Measurements from ENCODE around the gene SYTL3. TPM values are rescaled to one million over a fixed set of nuclear protein-coding genes. Genes with fewer than 3 reads are reported as not detected.
"Not testable (repeated sequence)": the region's sequence is repeated elsewhere in the genome, so short reads cannot be mapped to it uniquely, and the experiment has no call there.

SYTL3 gene
- total RNA-seq, 2 donors from 2014 or later, result 267 to 353 TPM

DNA sequence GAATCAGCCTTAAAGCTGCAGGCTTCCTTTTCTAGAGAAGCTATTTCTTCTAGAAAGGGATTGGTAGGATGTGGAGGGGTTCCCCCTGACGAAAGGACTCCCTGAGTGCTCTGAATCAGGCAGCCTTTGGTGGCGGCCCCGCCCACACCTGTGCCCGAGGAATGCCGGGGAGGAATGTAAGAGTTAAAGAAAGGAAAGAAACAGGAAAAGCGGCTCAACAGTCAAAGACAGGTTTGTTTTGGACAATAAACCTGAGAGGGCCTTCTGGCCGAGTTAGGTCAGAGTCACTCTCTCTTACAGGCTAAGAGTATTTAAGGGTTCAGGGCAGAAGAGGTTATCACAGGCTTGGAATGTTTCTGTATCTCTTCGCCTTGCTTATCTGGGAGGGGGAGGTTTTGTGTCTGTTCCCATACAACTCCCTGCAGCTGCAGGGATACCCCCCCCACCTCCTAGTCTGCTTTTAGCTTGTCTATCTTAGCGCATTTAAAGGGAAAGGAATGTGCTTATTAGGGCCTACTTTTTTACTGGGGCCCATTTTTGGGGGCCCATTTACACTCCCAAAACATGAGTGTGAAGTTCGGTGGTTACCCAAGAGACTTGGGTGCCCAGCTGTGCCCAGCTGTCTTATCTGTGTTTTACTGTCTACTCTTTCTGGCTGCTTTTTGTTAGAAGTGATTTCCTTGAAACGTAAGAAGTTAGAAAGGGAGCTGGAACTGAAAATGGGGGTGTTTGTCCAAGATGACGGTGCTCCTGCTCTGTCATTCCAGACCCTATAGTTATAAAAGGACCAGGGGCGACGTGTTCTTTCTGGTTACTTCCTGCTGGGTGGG, 38.1 kb upstream of the SYTL3 start:
- H3K36me3 Mint-ChIP-seq (ENCODE audit: insufficient read depth in 2 of 2), result peaks cover 11 to 34% of the 10 kb centered on the region in 2 donors

DNA sequence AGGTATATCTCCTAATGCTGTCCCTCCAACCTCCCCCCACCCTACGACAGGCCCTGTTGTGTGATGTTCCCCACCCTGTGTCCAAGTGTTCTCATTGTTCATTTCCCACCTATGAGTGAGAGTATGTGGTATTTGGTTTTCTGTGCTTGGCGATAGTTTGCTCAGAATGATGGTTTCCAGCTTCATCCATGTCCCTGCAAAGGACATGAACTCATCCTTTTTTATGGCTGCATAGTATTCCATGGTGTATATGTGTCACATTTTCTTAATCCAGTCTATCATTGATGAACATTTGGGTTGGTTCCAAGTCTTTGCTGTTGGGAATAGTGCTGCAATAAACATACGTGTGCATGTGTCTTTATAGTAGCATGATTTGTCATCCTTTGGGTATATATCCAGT, 35.2 kb upstream of the SYTL3 start:
- not testable (repeated sequence) for H3K27ac Mint-ChIP-seq; H3K4me1 Mint-ChIP-seq (ENCODE audit: low read depth); H3K27me3 Mint-ChIP-seq (ENCODE audit: low read depth); H3K4me3 Mint-ChIP-seq; ATAC-seq (replicated peaks in 1 of 2); DNase-seq; H3K9me3 Mint-ChIP-seq
- H3K36me3 Mint-ChIP-seq (ENCODE audit: insufficient read depth in 2 of 2), result peaks cover 16 to 44% of the 10 kb centered on the region in 2 donors

More for the DNA sequence above, 38.1 kb upstream of the SYTL3 start:
- Mint-ChIP-seq H3K27ac (no peak overlapping the region), H3K9me3 (peaks cover 0 to 2% of the 10 kb centered on the region in 2 donors), H3K4me1 (ENCODE audit: low read depth) (no peaks in the 10 kb centered on the region), H3K4me3 (no peak overlapping the region), H3K27me3 (ENCODE audit: low read depth) (no peaks in the 10 kb centered on the region)
- no peak for DNase-seq
- no peak for ATAC-seq (replicated peaks in 1 of 2)

DNA sequence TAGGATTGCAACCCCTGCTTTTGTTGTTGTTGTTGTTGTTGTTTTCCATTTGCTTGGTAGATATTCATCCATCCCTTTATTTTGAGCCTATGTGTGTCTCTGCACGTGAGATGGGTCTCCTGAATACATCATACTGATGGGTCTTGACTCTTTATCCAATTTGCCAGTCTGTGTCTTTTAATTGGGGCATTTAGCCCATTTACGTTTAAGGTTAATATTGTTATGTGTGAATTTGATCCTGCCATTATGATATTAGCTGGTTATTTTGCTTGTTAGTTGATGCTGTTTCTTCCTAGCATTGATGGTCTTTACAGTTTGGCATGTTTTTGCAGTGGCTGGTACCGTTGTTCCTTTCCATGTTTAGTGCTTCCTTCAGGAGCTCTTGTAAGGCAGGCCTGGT, 31.6 kb upstream of the SYTL3 start:
- H3K4me1 Mint-ChIP-seq (ENCODE audit: low read depth), result peaks cover 23% of the 10 kb centered on the region
- H3K4me3 Mint-ChIP-seq; DNase-seq; H3K27me3 Mint-ChIP-seq (ENCODE audit: low read depth); ATAC-seq (replicated peaks in 1 of 2); H3K9me3 Mint-ChIP-seq; H3K27ac Mint-ChIP-seq: not testable (repeated sequence)
- H3K36me3 Mint-ChIP-seq (ENCODE audit: insufficient read depth in 2 of 2), result peaks cover 16 to 40% of the 10 kb centered on the region in 2 donors

DNA sequence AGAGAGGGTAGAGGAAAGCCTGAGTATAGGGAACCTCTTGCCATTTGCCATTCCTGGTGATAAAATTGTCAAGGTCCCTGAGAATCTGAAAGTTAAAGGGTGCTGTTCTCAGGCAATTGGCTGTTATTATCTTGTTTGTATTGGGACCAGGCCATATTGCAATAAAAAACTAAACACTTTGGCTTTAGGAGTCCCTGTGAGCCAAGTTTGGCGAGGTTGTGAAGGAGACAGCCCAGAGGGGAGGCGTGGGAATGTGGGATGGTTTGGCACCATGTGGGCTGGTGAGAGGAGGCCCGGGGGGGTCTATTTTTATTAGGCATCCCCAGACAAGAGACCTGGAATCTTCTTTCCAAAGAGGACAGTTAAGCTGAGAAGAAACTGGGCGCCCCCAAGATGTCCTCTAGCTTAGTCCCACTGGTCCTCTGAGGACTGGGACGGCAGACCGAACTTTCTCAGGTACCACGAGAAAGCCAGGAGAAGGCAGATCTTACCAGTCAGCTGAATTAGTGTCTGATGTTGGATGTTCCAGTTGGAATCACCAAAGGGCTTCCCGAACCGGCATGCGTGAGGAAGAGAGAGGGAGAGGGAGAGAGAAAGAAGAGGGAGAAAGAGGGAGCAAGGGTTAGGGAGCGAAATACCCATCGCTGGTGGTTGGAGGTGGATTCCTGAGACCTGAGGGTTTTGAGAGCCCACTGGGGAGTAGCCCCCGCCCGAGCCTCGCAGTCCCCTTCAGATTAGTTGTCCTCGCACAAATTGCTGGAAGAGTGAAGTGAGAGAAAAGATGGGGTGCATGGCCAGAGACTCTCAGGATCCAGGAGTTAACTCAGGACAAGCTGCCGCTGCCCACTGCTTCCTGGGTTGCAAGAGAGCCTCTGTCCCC, 29.7 kb upstream of the SYTL3 start:
- Mint-ChIP-seq H3K9me3 (no peaks in the 10 kb centered on the region), H3K27me3 (ENCODE audit: low read depth) (no peaks in the 10 kb centered on the region), H3K4me1 (ENCODE audit: low read depth) (peaks cover 23% of the 10 kb centered on the region), H3K27ac (peak overlapping the region; percentile 20), H3K36me3 (ENCODE audit: insufficient read depth in 2 of 2) (peaks cover 10 to 34% of the 10 kb centered on the region in 2 donors), H3K4me3 (no peak overlapping the region)
- no peak for DNase-seq
- ATAC-seq (replicated peaks in 1 of 2), result no peak

DNA sequence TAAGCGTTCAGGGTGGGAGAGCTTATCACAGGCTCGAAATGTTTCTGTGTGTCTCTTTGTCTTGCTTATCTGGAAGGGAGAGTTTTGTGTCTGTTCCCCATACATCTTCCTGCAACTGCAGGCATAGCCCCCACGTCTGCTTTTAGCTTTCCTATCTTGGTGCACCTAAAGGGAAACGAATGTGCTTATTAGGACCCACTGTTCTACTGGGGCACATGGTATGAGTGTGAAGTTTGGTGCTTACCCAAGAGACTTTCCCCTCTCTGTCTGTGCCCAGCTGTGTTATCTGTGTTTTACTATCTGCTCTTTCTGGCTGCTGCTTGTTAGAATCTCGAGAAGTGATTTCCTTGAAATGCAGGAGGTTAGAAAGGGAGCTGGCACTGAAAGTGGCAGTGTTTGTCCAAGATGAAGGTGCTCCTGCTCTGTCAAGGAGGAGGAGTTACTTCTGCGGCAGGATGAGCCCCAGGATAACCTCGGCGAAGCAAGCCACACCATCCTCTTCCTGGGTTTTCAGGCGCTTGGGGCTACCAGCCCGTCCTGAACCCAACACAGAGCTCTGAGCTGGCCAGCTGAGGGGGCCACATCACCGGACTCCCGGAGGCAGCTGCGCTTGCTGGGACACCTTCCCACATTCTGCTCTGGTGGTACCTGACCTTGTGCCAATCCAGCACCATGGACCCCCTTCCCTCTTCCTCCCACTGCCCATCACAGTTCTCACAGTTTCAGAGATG, 28.7 kb upstream of the SYTL3 start:
- Mint-ChIP-seq H3K9me3 (no peaks in the 10 kb centered on the region), H3K27me3 (ENCODE audit: low read depth) (no peaks in the 10 kb centered on the region), H3K4me3 (no peak overlapping the region), H3K27ac (no peak overlapping the region), H3K36me3 (ENCODE audit: insufficient read depth in 2 of 2) (peaks cover 6 to 30% of the 10 kb centered on the region in 2 donors), H3K4me1 (ENCODE audit: low read depth) (peaks cover 23% of the 10 kb centered on the region)
- DNase-seq (no peak), ATAC-seq (replicated peaks in 1 of 2) (no peak)

DNA sequence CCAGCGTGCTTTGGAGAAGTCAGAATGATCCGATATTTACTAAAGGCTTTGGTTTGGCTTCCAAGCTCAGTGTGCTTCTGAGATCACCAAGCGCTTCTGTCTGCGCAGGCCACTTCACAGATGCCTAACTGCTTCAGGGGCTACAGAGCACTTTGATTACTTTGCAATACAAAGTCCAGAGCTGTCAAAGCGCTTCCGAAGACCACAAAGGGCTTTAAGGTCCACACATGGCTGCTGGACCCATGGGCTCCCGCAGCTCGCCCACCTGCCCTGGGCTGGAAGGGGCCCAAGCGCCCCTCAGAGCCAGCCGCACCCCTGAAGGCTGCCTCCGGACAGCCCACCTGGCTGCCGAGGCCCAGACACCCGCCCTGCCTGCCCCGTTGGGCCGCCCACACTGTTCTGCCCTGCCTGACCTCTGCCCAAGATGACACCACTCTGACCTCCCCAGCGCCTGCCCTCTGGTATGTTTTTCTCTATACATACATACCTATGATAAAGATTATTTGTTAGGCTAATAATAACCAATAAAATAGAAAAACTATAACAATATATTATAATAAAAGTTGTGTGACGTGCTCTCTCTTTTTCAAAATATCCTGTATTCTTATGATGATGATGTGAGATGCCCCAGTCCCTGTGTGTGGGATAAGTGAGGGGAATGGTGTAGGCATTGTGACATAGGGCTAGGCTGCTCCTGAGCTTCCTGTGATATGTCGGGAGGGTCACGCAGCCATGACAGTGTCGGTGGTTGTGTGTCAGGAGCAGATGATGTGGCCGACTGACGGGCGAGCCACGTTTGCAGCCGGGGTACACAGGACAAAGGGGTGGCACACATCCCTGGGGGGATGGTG, 27.9 kb upstream of the SYTL3 start:
- Mint-ChIP-seq H3K27me3 (ENCODE audit: low read depth) (no peaks in the 10 kb centered on the region), H3K36me3 (ENCODE audit: insufficient read depth in 2 of 2) (peaks cover 10 to 30% of the 10 kb centered on the region in 2 donors), H3K27ac (no peak overlapping the region), H3K4me3 (no peak overlapping the region), H3K9me3 (no peaks in the 10 kb centered on the region), H3K4me1 (ENCODE audit: low read depth) (peaks cover 26% of the 10 kb centered on the region)
- no peak for DNase-seq
- ATAC-seq (replicated peaks in 1 of 2), result peak; percentile 9 to 26

DNA sequence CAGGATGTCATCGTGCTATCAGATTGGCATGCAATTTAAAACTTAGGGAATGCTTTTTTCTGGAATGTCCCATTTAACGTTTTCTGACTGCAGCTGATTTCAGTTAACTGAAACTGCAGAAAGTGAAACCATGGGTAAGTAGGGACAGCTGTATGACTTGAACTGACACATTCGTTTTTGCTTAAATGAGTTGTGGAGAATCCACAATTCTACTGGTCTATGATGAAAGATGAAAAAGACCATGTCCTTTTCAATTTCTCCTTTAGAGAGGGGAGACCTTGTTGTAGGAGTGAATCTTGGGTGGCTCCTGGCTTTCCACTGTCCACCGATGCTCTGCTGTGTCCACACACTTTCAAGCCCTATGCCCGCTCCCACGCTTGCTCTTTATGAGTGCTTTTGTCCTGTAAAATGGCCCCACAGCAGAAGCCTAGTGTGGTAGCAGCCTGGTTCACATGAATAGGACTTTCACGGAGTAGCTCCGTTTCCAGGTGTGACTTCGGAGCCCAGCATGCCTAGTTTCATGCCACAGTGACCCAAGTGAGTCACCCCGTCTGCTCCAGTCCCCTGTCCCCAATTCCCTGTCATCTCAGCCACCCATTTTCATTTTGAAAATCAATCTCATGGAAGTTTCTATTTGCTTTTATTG, 27.2 kb upstream of the SYTL3 start:
- ATAC-seq (replicated peaks in 1 of 2) (peak; percentile 45 to 79), DNase-seq (no peak)
- H3K27me3 Mint-ChIP-seq (ENCODE audit: low read depth), result no peaks in the 10 kb centered on the region
- H3K9me3 Mint-ChIP-seq, result no peaks in the 10 kb centered on the region
- peaks cover 10 to 26% of the 10 kb centered on the region in 2 donors for H3K36me3 Mint-ChIP-seq (ENCODE audit: insufficient read depth in 2 of 2)
- peak overlapping the region; percentile 7 for H3K27ac Mint-ChIP-seq
- peaks cover 31% of the 10 kb centered on the region for H3K4me1 Mint-ChIP-seq (ENCODE audit: low read depth)
- no peak overlapping the region for H3K4me3 Mint-ChIP-seq

DNA sequence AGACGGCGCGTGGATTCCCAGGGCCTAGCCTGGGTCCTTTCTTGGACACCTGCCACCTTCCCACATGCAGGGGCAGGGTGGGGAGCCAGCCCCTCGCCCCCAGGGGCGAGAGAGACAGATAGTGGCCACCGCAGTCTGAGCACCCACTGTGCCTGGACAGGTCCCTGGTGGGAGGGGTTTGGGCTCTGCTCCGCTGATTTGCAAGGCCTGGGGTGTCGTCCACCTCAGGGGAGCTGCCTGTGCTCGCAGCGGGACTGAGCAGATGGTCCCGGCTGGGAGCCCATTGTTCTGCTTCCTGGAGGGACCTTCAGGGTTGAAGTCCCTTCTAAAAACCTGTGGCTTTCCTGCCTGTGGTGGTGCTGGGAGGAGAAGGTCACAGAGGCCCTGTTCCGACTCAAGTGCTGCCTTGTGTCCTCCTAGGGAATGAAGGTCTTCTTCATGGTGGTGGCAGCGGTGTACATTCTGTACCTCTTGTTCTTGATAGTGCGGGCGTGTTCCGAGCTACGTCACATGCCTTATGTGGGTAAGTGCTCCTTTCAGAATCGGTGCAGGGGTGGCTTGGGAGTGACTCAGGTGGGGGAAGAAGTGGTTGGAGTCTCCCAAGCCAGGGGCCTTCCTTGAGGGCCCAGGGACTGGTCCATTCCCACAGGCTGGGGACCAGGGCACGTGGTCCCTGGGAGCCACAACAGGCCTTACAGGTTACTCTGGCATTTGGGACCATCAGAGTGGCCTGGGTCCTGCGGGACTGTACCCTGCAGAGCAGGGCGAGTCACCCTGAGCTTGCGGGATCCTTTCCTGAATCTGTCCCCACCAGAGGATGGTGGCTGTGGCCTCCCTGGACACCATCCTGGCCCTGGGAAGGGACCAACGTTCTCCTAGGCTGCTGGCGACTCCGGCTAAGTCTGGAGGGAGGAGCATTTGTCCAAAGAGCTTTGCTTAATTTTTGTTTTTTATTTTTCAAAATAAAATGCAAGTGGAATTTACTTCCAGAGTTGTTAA, 24.9 kb upstream of the SYTL3 start:
- H3K4me3 Mint-ChIP-seq, result no peak overlapping the region
- peaks cover 41% of the 10 kb centered on the region for H3K4me1 Mint-ChIP-seq (ENCODE audit: low read depth)
- H3K9me3 Mint-ChIP-seq, result no peaks in the 10 kb centered on the region
- no peak for DNase-seq
- ATAC-seq (replicated peaks in 1 of 2), result no peak
- peak overlapping the region; percentile 83 for H3K27ac Mint-ChIP-seq
- H3K36me3 Mint-ChIP-seq (ENCODE audit: insufficient read depth in 2 of 2), result peaks cover 7 to 20% of the 10 kb centered on the region in 2 donors
- H3K27me3 Mint-ChIP-seq (ENCODE audit: low read depth), result no peaks in the 10 kb centered on the region

DNA sequence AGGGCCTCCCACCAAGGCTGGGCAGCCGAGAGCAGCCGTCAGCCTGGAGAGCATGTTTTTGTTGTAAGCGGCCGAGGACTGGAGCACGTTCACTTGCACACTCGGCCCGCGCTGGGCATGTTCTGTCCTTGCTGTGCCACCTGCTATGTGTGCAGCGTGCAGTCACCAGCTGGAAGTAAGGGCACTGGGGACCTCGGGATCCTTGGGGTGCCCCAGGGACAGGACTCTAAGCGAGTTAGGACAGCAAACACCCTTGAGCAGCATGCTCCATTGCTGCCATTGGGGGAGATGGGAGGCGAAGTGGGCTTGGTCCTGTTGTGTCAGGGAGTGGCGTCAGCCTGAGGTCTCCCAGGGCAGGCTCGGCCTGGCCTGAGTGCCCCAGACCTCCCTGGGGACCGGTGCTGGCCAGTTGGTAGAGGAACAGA, 24.0 kb upstream of the SYTL3 start:
- Mint-ChIP-seq H3K4me1 (ENCODE audit: low read depth) (peaks cover 41% of the 10 kb centered on the region), H3K36me3 (ENCODE audit: insufficient read depth in 2 of 2) (peaks cover 7 to 20% of the 10 kb centered on the region in 2 donors), H3K27me3 (ENCODE audit: low read depth) (no peaks in the 10 kb centered on the region), H3K9me3 (no peaks in the 10 kb centered on the region), H3K27ac (peak overlapping the region; percentile 83), H3K4me3 (no peak overlapping the region)
- no peak for DNase-seq
- ATAC-seq (replicated peaks in 1 of 2), result no peak

DNA sequence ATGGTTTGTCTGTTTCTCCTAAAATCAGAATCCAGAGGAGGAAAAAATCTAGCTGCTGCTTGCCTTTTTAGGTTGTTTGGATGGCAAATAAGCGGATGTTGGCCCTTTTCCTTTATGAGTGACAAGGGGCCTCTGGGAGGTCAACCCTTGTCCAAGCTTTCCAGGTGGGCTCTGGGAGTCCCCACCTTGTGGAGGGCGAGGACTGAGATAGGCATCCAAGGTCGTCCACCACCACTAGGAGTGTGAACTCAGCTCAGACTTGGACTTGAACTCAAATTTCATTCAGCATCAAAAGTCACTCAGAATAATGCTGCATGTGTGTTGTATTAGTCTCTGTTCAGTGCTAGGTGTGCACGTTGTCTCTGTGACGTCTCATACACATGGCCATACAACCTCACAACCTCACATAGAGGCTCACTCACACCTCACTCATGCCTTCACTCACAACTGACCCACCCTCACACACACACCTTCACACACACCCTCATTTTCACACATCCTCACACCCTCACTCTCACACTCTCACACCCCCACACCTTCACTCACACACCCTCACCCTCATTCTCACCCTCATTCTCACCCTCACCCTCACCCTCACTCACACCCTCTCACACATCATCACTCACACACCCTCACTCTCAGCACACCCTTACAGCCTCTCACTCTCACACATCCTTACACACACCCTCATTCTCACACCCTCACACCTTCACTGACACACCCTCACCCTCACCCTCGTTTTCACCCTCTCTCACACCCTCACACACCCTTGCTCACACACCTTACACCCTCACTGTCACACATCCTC, 23.3 kb upstream of the SYTL3 start:
- DNase-seq (no peak), ATAC-seq (replicated peaks in 1 of 2) (no peak)
- H3K27ac Mint-ChIP-seq, result peak overlapping the region; percentile 3
- no peaks in the 10 kb centered on the region for H3K9me3 Mint-ChIP-seq
- H3K27me3 Mint-ChIP-seq (ENCODE audit: low read depth), result no peaks in the 10 kb centered on the region
- peaks cover 7 to 24% of the 10 kb centered on the region in 2 donors for H3K36me3 Mint-ChIP-seq (ENCODE audit: insufficient read depth in 2 of 2)
- H3K4me3 Mint-ChIP-seq, result no peak overlapping the region
- H3K4me1 Mint-ChIP-seq (ENCODE audit: low read depth), result peaks cover 45% of the 10 kb centered on the region

Measured in activated T-cell treated with anti-CD3 and anti-CD28 coated beads, Interleukin-2, amount 50 U/mL, for 72 hours (primary cell).